Measurements from ENCODE around the gene L3MBTL4.

DNA sequence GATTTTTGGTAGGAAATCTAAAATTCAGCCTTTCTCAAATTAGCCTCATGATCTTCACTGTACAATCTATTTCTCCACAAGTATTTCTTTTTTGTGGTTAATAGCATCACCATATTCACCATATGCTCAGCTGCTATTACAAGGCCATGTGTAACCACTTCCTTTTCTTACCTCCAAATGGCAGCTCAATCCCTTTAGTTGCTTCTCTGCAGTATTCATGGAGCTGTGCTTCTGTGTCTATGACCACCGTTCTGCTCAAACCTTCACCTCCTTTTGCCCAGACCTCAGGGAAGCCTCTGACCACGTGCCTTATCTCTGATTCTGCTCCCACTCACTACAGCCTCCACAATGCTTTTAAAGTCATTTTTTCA is 392.7 kb downstream of the L3MBTL4 start:
- no peak for TF ChIP-seq BACH1 (IDR thresholded peaks at IDR 0.05; ENCODE audit: borderline replicate concordance)
- TF ChIP-seq BCL11A (IDR thresholded peaks at IDR 0.05; ENCODE audit: low read depth, low read length): no peak
- TF ChIP-seq, protein P1, sequence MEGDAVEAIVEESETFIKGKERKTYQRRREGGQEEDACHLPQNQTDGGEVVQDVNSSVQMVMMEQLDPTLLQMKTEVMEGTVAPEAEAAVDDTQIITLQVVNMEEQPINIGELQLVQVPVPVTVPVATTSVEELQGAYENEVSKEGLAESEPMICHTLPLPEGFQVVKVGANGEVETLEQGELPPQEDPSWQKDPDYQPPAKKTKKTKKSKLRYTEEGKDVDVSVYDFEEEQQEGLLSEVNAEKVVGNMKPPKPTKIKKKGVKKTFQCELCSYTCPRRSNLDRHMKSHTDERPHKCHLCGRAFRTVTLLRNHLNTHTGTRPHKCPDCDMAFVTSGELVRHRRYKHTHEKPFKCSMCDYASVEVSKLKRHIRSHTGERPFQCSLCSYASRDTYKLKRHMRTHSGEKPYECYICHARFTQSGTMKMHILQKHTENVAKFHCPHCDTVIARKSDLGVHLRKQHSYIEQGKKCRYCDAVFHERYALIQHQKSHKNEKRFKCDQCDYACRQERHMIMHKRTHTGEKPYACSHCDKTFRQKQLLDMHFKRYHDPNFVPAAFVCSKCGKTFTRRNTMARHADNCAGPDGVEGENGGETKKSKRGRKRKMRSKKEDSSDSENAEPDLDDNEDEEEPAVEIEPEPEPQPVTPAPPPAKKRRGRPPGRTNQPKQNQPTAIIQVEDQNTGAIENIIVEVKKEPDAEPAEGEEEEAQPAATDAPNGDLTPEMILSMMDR (IDR thresholded peaks at IDR 0.05 in 2 of 3, conservative IDR thresholded peaks at IDR 0.05 in 1 of 3; ENCODE audit: control insufficient read depth in 2 of 3, extremely low read depth in 1 of 3, insufficient read depth in 1 of 3, low read depth in 3 of 3, low read length in 3 of 3): no peak
